ENCODE results near the gene ASPA.
"Not testable (repeated sequence)": the region's sequence is repeated elsewhere in the genome, so short reads cannot be mapped to it uniquely, and the experiment has no call there.

Gene ASPA

GRCh38 chr17:3475812-3476610 is at the start of gene ASPA:
Gene ASPA (plus strand): TSS chr17:3475997. CDS start chr17:3476160, 163 bp downstream.
- no peak for FAIRE-seq

- not testable (repeated sequence) for FAIRE-seq
Measured at GRCh38 chr17:3433215-3433614, 42.6 kb upstream of the ASPA start.

- FAIRE-seq, result no peak
Measured at GRCh38 chr17:3433741-3434140, 42.1 kb upstream of the ASPA start, which contains the start of gene OR1E2. Gene OR1E2 (minus strand): TSS chr17:3433841. CDS start chr17:3433841, 0 bp downstream.

- no peak for FAIRE-seq
Measured at GRCh38 chr17:3438368-3438767, 37.4 kb upstream of the ASPA start.

- FAIRE-seq, result no peak
Measured at GRCh38 chr17:3440451-3440850, 35.3 kb upstream of the ASPA start.

GRCh38 chr17:3447625-3448024 is 28.2 kb upstream of the ASPA start:
- FAIRE-seq, result no peak

GRCh38 chr17:3448059-3448665 is 27.6 kb upstream of the ASPA start:
- FAIRE-seq, result no peak

- FAIRE-seq, result not testable (repeated sequence)
Measured at GRCh38 chr17:3466355-3466754, 9.4 kb upstream of the ASPA start.

GRCh38 chr17:3469529-3469928 is 6.3 kb upstream of the ASPA start:
- FAIRE-seq, result no peak

GRCh38 chr17:3471599-3471998 is 4.2 kb upstream of the ASPA start, which contains the start of gene SPATA22:
Gene SPATA22 (minus strand): TSS chr17:3471819. CDS start chr17:3469325, 2,494 bp downstream.
- no peak for FAIRE-seq

- FAIRE-seq, result no peak
Measured at GRCh38 chr17:3472137-3472536, 3.7 kb upstream of the ASPA start.

- no peak for FAIRE-seq
Measured at GRCh38 chr17:3474212-3474611, 1.6 kb upstream of the ASPA start.

GRCh38 chr17:3475251-3475685 is 529 bp upstream of the ASPA start:
- FAIRE-seq, result no peak

- FAIRE-seq, result no peak
Measured at GRCh38 chr17:3479988-3480387, 4.2 kb downstream of the ASPA start.

GRCh38 chr17:3482852-3483251 is 7.1 kb downstream of the ASPA start:
- FAIRE-seq, result no peak

GRCh38 chr17:3485481-3486068 is 9.8 kb downstream of the ASPA start:
- no peak for FAIRE-seq

- FAIRE-seq, result no peak
Measured at GRCh38 chr17:3497101-3497500, 21.3 kb downstream of the ASPA start.

GRCh38 chr17:3501344-3501743 is 25.5 kb downstream of the ASPA start:
- FAIRE-seq, result no peak

- no peak for FAIRE-seq
Measured at GRCh38 chr17:3502466-3502865, 26.7 kb downstream of the ASPA start.

GRCh38 chr17:3503285-3503684 is 27.5 kb downstream of the ASPA start:
- FAIRE-seq, result no peak

- FAIRE-seq, result no peak
Measured at GRCh38 chr17:3505008-3505407, 29.2 kb downstream of the ASPA start.

- FAIRE-seq, result no peak
Measured at GRCh38 chr17:3506054-3506453, 30.3 kb downstream of the ASPA start.

- no peak for FAIRE-seq
Measured at GRCh38 chr17:3507071-3507470, 31.3 kb downstream of the ASPA start.

- no peak for FAIRE-seq
Measured at GRCh38 chr17:3507869-3508268, 32.1 kb downstream of the ASPA start.

All from TTC549 (cell line).